GM19468 (cell line): ENCODE results near the gene HOXC10.

Experiments
- ATAC-seq: cut with Tn5 transposase; IDR thresholded peaks from one replicate; pipeline ENCODE4 v1.9.1; 2021; ENCODE audit warnings: mild to moderate bottlenecking, moderate library complexity, moderate number of reproducible peaks; ENCODE audit not compliant: unreplicated experiment; ENCODE audit errors: extremely low read depth

HOXC10 gene

DNA sequence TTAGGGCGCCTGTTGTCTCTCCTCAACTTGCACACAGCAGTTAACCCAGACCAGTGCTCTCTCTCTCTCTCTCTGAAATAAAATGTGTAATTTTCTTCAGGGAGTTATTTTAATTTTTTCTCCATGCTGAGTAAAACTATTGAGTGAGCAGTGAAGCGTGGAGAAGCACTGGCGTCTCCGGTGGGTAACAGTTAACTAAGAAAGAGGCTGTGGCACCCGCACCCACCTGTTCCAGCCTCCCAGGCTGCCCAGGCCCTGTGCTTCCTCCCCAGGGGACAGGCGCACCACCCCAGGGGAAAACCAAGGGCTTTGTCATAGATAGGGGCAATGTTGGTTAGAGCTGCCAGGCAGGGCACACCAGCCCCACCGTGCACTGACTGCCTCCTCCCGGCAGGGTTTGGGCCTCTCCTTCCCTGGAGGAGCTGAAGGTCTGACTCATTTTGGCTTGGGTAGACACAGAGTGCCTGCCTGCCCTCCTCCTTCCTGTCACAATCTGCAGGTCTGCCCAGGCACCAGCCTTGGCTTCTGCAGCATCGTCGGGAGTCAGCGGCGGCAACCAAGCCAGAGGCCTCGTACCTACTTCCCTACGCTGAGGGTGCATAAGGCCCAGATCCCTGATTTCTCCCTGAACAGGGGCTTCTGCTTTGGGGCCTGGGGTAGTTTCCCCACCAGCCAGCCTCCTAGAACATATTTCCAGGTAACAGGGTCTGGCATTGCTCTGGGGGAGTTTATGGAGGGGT lies 51.8 kb downstream of the HOXC10 start:
- ATAC-seq = no peak

DNA sequence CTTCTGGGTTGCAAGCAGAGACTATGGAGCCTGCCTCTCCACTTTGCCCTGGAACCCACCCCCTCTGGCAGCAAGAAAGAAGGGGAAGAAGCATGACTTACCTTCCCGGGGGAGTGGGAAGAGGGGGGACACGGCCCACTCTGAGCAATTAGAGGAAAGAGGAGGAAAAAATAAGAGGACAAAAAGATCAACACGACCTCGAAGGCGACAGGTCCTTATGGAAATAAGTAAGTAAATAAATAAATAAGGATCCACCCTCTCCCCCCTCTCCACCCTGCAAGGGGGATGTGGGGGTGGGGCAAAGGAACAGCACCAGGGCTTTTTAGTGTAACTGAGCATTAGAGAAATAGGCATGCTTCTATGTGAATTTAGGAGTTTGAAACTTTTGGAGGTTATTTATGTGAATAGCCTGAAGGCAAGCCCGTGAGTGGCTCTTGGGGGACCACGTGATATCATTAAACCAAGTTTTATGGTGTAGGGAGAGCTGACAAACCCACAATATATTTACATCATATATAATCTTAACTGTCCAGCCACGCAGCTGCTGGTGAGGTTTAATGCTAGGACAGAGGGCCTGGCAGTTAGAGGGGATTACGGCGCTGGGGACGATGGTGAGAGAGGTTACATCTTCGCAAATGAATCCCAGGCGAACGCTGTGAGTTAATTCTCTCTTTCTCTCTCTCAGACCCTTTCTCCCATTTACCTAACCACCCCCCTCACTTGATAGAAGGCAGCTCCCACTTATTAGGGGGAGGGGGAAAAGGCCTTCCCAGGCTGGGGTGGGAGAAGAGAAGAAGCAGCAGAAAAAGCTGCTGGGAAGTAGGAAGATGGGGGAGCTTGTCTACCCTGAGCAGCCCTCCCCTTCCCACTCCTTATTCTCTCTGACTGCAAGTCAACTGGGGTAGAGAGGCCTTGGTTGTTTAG lies 52.7 kb downstream of the HOXC10 start:
- no peak for ATAC-seq

- no peak for ATAC-seq
Observed at GRCh38 chr12:54038284-54038870, 53.4 kb downstream of the HOXC10 start.

- ATAC-seq = no peak
Observed at GRCh38 chr12:54038871-54039414, 54.0 kb downstream of the HOXC10 start.

DNA sequence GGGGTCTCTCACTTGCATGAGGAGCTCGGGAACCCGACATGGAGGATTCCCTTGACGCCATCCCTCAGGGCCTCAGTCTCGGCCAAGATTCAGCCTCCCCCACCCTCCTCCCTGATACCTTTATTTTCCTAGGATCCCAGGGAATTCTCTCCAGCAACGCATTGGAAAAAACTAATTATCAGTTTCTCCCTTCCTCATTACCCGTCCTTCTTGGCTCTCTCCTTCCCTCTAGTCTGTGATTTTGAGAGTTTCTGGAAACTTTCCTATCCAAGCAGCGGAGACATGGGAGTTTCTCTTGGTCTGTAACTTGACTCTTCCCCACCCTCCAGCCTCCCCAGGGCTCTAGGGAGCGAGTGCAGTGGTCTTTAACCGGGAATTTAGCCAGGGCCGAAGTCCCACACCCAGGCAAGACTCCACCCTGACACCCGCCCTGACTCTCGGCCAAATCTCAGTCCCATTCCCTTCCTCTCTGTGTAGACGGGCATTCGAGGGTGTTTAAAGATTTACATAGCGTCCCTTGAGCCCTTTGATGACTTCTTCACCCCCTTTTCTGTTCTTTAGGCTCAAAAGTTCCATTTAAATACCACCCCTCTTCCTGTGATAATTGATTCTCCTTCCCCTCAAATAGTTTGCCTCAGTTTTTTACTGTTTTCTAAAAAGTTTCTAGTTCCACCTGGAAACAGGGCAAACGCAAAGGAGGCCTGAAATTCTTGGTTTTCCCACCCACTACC lies 54.6 kb downstream of the HOXC10 start:
- ATAC-seq = no peak
